ENCODE data around the gene ARHGAP25. TPM values are rescaled to one million over a fixed set of nuclear protein-coding genes. Genes with fewer than 3 reads are reported as not detected.

The ARHGAP25 gene
- total RNA-seq, 2 donors from 2014 or later = 6.8 to 11.0 TPM

DNA sequence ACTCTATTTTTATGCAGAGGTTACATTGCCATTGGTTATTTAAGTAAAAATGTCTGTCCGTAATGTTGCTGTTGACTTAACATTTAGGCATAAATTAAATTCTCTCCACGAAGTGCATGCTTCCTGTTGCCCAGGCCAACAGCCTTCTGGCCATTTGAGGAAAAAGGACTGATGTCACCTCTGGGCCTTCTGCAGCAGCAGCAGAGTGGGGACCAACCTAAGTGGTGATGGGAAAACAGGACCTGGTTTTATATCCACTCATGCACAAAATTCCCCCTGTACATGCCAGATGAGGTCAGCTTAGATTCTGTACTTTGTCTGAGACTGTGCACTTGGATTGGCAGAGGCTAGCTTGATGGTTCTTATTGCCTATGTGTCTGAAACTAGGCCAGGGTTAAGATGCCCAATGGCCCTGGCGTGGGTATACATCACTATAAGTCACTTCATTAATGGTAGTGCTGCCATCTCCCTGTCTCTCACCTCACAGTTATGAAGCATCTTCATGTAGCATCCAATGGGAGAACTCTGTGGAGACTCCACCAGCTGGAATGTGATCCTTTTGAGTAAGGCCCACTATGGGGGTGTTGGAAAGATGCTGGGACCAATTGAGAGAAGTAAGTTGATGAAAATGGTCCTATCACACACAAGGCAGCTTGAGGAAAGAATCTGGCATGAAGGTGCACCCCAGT, 4.4 kb downstream of the ARHGAP25 start:
- ATAC-seq = no peak
- no peak for DNase-seq
- intact Hi-C loops (cut with DNase I) = no loop called here

DNA sequence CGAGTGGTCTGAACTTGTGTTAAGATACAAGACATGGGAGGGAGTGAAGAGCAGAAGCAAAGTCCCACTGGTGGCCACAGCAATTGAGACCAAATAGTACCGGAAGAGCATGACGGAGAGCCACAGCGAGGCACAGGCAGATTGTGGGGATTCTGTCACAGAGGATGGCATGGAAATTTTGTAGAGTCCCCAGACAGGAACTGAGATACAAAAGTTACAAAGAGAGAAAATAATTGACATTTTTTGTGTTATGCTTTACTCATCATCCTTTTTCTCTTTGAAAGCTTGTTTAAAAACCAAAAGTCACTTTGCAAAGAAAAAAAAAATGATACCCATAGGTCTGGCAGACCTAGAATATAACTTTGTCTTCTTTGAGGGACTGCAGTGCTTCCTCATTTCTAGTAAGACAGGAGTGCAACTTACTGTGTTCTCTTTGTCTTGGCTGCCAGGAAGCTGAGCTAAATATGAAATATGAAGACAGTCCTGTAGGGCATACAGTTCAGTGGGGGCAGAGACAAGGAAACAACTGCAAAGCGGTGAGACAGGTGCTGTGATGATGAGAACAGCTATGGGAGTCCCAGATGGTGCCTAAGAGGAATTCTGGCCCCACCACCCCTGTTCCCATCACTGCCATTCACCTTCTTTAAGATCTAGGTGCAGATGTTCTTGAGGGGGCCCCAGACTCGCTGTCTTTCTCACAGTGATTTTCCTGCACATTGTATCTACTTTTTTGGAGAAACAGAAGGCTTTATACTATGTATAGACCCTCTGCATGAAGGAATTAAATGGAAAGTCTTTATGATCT, 5.2 kb downstream of the ARHGAP25 start:
- intact Hi-C loops (cut with DNase I) = no loop called here
- ATAC-seq = no peak
- no peak for DNase-seq

GRCh38 chr2:68740400-68740914, 5.8 kb downstream of the ARHGAP25 start:
- intact Hi-C loops (cut with DNase I) = no loop called here
- no peak for DNase-seq
- no peak for ATAC-seq

DNA sequence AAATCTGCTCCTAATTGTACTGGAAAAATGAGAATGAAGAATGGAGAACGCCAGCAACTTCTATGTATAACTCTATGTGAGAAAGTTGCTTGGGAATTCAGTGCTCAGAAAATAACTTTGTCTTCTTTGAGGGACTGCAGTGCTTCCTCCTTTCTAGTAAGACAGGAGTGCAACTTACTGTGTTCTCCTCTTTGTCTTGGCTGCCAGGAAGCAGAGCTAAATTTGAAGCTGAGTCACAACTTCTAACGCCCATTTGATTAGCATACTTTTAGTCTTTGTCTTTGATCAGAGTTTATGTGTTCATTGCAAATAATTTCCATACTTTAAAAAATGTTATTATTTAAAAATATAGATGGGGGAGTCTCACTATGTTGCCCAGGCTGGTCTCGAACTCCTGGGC, 6.6 kb downstream of the ARHGAP25 start:
- intact Hi-C loops (cut with DNase I) = no loop called here
- ATAC-seq = peak in 1 of 2 donors; percentile 30

DNA sequence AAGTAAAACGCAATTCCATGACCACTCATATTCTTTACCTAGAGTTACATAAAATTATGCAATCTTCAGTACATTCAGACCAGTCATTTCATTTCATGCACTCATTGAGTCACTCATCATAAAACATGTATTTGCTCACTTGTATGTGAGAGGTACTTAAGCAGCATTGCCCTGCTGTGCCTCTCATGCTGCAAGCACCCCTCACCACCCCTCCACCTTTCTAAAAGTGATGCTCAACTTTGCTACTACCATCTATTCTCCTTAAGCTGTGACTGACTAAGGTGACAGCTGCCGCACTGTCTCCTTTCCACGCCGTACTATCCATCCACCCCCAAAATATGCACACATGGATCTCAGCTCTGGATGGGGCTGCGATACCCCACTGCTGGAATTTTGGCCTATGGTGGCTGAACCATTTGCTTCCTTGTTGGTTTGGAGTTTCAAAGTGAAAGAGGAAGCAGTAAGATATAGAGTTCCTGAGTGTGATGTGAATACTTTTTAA, 7.2 kb downstream of the ARHGAP25 start:
- intact Hi-C loops (cut with DNase I) = no loop called here
- ATAC-seq (peak in 1 of 2 donors; percentile 9), DNase-seq (no peak)

More for the DNA sequence above, 6.6 kb downstream of the ARHGAP25 start:
- DNase-seq = no peak

DNA sequence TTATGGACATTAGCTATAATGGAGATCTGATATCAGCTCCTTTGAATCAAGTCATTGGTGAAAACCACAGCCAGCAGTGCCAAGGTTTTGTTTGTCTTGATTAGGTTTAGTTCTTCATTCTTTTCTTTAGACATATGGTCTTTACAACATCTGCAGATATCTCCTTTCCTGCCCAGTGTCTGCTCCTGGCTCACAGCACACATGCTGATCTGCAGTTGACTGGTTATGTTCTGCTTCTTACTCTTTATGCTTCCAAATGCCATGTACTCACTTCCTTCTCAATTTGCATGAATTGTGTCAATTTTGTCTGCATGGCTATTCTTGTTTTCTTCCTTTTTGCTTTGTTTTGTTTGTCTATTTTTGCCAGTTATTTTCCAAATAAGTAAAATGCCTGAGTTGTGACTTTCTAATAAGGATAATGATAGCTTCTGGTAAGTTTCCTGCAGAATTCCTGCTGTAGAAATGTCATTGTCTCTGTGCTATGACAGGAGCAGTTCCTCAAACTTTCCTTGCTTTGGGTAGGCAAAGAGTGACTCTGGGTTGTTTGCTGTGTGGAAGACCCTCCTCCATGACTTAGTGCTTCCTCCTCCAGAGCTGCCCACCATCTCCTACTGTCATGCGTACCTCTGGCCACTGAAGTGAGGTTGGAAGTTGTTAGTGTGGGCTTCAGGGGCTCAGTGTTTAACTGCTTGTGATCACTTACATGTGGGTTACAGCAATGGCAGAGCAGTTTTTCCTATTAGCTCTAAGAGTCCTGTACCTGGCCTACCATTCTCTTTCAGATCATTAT, 8.2 kb downstream of the ARHGAP25 start:
- ATAC-seq (peak in 1 of 2 donors; percentile 50), DNase-seq (no peak)
- intact Hi-C loops (cut with DNase I) = no loop called here

DNA sequence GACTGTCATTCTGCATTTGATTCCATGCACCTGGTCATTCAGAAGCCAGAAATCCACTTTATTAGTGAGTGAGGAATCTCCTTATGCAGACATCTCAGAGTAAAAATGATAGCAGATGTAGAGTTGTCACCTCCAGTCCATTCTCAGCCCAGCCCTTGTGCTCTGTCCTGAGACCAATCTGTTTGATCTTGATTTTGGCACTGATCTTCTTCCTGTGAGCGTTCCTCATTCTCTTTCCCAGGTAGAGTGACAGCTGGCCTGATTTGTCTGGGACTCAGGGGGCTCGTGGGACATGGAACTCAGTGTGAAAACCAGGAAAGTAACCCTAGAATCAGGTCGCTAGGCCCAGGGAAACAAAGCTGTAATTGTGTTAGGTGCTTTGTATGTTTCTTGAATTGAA, 8.9 kb downstream of the ARHGAP25 start:
- no peak for ATAC-seq
- no peak for DNase-seq
- intact Hi-C loops (cut with DNase I) = no loop called here

DNA sequence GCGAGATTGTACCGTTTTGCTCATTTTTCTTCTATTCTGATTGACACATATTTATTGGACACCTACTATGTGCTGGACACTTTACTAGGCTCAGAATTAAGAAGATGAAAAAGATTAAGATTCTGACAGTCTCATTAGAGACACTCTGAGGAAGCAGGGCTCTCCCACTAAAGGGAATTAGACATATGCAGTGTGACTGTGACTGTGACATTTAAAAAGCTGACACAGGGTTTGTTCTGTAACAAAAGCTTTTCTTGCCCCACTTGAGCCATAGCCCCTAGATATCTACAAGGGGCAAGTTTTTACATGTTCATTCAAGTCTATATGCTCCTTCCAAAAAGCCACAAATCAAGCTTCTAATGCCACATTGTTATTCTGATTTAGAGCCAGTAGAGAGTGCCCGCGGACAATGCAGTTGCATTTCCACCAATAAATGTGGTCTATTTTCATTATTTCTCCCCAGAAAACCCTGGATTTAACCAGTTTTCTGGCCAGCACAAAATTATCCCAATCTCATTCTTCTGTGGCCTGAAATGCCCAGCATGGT, 9.8 kb downstream of the ARHGAP25 start:
- DNase-seq (no peak), ATAC-seq (no peak)
- intact Hi-C loops (cut with DNase I) = no loop called here

DNA sequence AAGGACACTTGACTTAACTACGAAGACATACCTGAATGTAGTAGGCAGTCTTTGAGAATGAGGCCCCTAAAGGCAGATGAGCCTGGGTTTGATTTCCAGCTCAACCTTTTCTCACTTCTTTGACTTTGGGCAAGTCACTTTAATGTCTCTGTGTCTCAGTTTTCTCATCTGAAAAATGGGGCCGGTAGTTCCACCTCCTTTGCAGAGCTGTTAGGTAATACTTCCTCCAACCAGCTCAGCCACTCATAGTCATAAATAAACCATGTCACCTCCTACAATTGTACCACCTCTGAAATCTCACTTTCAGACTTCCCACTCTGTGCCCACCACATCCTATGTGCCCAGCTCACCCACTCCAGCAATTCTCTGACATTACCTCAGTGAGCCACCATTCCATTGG, 10.4 kb downstream of the ARHGAP25 start:
- DNase-seq = no peak
- intact Hi-C loops (cut with DNase I) = loop anchor here in 1 of 2 donors (5.0 kb wide), 1 partner anchor 97 kb away; no protein-coding TSS in a partner anchor
- no peak for ATAC-seq

GRCh38 chr2:68746408-68746807, 11.8 kb downstream of the ARHGAP25 start:
- ATAC-seq = no peak
- DNase-seq = no peak
- intact Hi-C loops (cut with DNase I) = loop anchor here in 1 of 2 donors (5.0 kb wide), 1 partner anchor 96 kb away; no protein-coding TSS in a partner anchor

DNA sequence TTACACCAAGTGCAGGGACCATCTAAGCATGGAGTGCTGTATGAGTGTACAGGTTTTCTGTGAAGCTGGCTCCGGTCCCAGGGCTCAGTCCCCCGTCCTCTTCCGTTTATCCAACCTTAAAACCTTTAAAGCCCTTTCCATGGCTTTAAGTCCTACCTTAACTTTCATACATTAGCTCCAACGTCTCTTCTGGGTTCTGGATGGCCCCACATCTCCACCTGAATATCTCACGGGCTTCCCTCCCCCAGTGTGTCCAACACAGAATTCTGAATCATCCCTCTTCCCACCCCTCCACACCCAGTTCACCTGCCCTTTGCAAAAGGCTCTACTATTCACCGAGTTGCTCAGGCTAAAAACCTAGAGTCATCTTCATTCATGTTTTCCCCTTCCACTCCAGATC, 12.8 kb downstream of the ARHGAP25 start:
- intact Hi-C loops (cut with DNase I) = loop anchor here in 1 of 2 donors (5.0 kb wide), 1 partner anchor 95 kb away; no protein-coding TSS in a partner anchor
- ATAC-seq (no peak), DNase-seq (no peak)

DNA sequence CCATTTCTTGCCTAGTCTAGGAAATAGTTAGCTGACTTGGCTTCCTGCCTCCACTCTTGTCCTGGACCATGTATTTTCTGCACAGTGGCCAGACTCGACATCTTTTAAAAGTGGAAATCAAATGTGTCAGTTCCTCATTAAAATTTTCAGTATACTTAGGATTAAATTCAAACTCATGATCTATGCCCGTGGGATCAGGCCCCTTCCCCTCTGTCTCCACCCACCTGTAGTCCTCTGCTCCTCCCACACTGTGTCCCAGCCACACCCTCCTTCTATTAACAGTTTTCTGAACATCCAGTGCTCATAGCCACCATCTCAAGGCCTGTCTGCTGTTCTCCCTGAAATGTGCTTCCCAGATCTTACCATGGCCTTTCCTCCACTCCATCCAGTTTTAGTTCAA, 13.3 kb downstream of the ARHGAP25 start:
- intact Hi-C loops (cut with DNase I) = loop anchor here in 1 of 2 donors (5.0 kb wide), 1 partner anchor 94 kb away; no protein-coding TSS in a partner anchor
- DNase-seq (no peak), ATAC-seq (no peak)

- no peak for DNase-seq
- intact Hi-C loops (cut with DNase I) = loop anchor here in 1 of 2 donors (5.0 kb wide), 1 partner anchor 94 kb away; no protein-coding TSS in a partner anchor
These were observed 14.0 kb downstream of the ARHGAP25 start for GRCh38 chr2:68748568-68748967.

GRCh38 chr2:68749345-68749744, 14.7 kb downstream of the ARHGAP25 start:
- ATAC-seq (no peak), DNase-seq (no peak)
- intact Hi-C loops (cut with DNase I) = loop anchor here in 1 of 2 donors (5.0 kb wide), 1 partner anchor 93 kb away; no protein-coding TSS in a partner anchor

More at GRCh38 chr2:68748568-68748967, 14.0 kb downstream of the ARHGAP25 start:
- no peak for ATAC-seq

DNA sequence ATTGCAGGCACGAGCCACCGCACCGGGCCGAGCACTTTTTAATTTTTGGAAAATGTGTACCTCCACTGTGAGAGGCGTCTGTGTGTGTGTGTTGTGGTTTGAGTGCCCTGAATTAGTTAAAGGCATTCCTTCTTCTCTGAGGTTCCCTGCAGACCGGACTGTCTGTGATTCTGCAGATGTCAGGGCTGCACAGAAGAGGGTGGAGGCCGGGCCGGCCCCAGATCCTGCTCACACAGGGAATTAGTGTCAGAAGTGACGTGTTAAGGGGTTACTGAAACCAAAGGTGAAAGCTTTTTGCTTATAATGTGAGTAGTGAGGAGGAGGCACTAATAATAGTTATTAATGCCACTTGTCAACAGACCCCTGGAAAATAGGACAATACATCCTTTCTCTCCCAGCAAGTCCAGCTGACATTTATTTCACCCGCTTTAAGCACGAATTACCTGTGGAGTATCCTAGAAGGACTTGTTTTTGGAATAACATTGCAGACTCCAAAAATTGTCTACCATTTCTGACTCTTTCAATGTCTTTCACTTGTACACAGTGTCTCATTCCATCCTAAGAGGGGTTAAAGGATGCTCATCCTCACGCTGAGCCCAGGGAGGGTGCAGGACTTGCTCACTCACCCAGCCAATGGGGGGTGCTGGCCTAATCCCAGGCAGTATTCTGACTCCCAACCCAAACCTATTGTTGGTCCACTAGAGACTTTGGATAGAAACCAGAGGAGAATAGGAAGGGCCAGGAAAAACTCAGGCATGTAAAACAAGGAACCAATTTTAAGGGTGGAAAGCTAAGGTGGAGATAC, 16.2 kb downstream of the ARHGAP25 start:
- ATAC-seq (no peak), DNase-seq (no peak)
- intact Hi-C loops (cut with DNase I) = loop anchor here (2.0 to 5.0 kb wide), 2 partner anchors 157 to 160 kb away; no protein-coding TSS in a partner anchor

DNA sequence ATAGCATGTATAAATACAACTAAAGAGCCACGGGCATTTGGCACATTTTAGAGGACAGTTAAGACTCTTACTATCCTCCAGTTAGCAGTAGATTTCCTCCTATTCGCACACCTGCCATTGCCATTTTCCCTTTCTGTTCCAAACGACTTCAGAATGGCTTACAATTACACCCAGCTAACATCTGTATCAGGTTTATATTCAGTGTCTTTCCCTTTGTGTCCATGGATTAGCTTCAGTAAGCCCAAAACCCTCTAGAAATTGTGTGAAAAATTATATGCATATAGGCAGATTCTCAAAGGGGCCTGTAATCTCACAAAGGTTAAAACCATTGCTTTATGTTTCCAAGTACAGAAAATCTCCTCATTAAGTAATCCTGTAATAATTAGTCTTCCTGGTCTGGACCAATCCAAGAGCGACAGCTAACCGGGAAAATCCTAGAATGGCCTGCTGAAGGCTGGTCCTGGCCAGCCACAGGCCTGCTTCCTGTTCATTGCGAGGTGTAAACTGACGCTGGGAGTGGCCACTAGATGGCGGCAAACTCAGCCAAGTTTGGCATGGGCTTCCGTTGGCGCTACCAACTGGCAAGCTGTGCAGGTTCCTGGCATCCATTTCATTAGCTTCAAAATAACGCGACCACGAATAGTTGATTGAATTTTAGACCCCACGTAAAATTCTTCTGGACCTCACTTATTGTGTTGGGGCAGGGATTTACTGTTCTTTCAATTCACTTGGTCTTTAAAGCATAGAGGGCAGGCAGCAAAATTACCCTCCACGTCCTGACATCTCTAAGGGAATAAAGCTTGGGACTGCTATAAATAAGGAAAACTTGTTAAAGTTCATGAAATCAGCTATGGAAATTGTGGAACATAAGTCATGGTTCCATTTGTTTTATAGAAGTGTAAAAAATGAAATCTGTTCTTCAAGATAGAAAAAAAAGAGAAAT, 17.1 kb downstream of the ARHGAP25 start:
- ATAC-seq (peak; percentile 95), DNase-seq (peak; percentile 93)
- intact Hi-C loops (cut with DNase I) = loop anchor here (2.0 to 5.0 kb wide), 2 partner anchors 156 to 159 kb away; no protein-coding TSS in a partner anchor
